Cerebellar nuclear complex (tissue), 1 donor: ENCODE measurements around the gene SRD5A1.

Experiments used
- DNase-seq, 2 experiments: peaks; one replicate each; lab custom pipeline; 2025; lab: John Stamatoyannopoulos, UW

SRD5A1 gene

GRCh38 chr5:6632888-6633468, at the start of gene SRD5A1, which contains the start of gene NSUN2:
TSS of gene SRD5A1 (plus strand) at chr5:6633440. CDS start at chr5:6633577, 137 bp downstream.
TSS of gene NSUN2 (minus strand) at chr5:6633044. CDS start at chr5:6632979, 65 bp downstream.
- peak; percentile 50 to 82 for DNase-seq

GRCh38 chr5:6584101-6584645, 49.1 kb upstream of the SRD5A1 start:
- no peak for DNase-seq

- no peak for DNase-seq
Measured at GRCh38 chr5:6584727-6585126, 48.5 kb upstream of the SRD5A1 start.

DNA sequence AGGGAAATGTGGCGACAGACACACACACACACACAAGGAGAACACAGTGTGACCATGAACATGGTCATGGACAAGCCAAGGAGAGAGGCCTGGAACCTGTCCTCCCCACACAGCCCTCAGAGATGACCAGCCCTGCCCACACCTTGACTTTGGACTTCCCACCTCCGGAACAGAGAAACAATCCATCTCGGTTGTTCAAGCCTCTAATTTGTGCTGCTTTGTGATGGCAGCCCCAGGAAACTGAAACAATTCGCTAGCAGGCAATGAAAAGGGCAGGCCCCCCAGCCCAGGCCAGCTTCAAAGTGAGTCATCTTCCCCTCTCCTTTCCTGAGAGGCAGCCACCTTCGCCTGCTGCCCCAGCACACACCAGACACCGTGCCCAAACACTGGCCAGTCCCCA, 48.1 kb upstream of the SRD5A1 start:
- DNase-seq: no peak

DNA sequence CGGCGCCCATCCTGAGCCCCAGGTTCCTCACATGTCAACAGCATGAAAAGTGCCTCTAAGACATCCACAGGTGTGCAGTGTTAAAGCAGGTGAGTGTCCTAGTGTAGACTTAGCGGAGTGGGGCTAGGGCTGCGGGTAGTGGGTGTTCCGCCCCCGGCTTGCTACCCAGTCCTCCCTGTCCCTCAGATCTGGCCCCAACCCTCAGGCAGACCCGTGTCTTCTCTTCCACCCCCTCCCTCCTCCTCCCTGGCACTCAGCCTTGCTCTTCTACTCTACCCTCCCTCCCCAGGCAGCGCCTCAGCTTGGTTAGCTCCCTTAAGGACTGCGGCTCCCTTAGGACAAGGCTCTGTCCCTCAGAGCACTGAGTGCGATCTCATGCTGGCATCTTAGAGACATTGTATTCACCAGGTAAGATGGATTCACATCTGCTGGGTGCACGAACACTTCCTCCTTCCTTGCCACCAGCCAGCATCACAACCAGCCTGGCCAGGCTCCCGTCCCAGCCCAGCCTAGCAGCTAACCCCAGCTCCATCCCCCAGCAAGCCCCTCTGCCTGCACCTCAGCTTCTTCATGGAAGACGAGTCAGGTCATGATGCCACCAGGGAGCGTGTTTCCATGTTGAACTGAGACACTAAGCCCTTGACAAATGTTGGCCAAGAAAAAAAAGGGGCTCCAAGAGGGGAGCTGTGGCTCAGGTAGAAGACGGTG, 47.1 kb upstream of the SRD5A1 start:
- no peak for DNase-seq

DNA sequence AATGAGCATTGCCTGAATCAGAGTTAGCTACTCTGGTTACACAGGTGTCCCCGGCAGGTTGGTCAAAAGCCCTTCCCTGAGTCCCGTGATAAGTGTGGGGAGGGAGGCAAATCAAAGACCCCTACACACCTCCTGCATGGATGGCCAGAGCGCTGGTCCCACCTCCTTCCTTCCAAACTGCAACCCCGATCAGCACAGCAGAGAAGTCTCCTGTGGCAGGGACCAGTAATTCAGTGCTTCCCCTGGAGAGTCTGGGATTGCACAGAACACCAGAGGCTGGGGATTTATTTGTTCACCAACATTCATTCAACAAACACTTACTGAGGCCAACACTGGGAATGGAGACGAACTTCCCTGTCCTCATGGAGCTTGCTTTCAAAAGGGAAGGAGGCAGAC, 46.6 kb upstream of the SRD5A1 start:
- DNase-seq: no peak

DNA sequence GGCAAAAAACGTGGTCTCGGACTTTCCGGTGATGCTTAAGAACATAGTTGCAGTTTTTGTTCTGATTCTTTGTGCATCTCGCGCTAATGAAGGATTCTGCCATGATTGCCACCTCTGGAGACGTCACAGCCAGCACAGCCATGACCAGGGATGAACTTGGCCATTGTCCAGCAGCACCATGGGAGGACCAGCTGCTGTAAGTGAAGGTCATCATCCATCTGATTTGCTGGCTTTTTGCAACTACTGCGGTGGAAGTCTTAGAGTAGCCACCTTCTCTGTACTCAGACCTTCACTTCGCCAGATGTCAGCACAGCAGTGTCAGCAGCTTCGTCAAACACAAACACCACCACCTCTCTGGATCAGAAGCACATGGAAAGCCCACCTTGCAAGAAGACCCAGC, 46.1 kb upstream of the SRD5A1 start:
- no peak for DNase-seq

DNA sequence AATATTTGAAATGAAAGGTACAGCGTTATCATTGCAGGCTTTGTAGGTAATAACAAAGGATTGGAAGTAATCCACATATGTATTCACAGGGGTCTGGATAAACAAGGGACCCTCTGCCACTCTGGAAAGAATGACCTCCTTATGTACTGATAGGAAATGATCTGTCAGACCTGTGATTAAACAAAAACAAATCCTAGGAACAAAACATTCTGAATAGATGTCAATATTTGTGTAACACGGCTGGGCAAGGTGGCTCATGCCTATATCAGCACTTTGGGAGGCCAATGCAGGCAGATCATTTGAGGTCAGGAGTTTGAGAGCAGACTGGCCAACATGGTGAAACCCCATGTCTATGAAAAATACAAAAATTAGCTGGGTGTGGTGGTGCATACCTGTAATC, 42.7 kb upstream of the SRD5A1 start:
- no peak for DNase-seq

GRCh38 chr5:6591671-6592288, 41.5 kb upstream of the SRD5A1 start:
- no peak for DNase-seq

- DNase-seq: no peak
Measured at GRCh38 chr5:6592601-6593000, 40.6 kb upstream of the SRD5A1 start.

DNA sequence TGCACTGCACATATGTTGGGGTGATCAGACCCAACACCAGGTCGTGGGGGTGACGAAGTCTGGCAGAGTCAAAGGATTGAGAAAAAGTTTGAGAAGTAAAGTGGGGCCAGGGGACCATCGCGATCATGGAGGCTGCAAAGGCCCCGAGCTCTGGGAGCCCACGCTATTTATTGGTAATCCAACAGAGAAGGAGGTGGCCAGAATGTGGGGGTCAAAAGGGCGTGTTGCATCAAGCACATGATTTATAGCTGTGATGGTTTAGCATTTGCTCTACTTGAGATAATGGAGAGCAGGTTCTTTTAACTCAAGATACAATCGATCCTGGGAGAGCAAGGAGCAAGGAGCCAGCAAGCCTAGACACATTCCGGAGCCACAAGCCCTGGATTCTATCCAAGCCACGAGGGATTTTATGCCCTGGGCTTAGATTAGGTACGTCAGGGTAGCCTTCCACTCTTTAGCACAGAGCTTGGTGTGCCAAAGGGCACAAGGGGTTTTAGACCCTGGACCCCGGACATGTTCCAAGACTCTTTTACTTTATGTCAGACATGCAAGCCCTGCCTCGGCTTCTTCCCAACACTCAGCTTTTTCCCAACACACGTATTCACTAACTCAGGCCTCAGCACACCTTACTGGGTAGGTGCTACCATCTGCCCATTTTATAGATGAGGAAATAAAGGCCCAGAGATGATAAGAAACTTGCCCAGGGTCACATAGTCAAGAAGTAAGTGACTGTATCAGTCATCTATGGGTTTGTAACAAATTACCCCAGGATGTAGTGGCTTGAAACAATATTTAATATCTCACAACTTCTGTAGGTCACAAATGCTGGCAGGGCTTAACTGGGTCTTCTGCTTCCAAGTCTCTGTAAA, 39.9 kb upstream of the SRD5A1 start:
- DNase-seq: no peak

DNA sequence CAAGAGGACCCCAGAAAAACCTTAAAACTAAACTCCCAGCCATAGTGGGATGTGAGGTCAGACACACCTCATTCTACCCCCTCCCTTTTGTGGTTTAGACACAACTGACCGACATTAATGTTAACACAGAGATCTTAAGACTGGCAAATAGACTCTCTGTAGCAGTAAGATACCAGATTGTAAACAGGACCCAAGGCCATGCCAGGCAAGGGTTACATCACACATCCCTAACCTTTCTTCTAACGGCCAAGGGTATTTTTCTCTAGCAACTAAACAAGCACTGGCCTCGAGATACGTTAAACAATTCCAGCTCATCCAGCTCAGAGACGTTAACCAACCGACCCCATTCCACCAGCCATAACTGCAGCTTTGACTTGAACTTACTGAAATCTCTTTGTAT, 39.2 kb upstream of the SRD5A1 start:
- no peak for DNase-seq

DNA sequence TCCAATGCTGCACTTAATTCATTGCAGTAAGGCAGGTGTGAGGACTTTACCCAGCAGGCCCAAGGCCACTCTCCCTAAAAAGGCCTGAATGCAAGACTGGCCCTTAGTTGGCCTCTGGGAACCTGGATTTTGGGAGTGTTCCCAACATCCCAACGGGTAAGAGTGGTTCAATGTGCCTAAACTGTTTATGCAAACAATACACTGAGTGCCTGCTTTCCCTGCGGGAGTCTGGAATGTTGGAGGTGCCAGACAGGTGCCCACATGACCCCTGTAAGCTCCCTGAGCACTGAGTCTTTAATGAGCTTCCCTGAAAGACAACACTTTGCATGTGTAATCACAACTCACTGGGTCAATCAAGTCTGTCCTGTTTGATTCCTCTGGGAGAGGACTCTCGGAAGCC, 37.8 kb upstream of the SRD5A1 start:
- no peak for DNase-seq

GRCh38 chr5:6596388-6596787, 36.9 kb upstream of the SRD5A1 start:
- no peak for DNase-seq

DNA sequence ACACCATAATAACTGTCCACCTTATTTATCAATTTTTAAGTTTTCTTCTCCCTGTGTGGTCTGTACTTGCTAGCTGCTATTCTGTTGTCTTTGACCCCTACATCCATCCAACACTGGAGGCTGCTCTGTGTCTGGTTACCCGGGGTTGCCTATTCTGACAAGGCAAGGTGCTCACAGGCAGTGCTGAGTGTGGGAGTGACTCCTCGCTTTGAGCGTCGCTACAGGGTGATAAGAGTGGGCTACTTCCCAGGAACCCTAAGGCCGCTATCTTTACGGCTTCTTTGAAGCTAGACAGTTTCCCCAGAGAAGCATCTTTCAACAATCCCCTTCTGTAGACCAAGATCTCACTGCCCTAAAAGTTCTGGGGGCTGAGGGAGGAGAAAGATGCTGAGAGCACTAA, 35.7 kb upstream of the SRD5A1 start:
- DNase-seq: no peak

DNA sequence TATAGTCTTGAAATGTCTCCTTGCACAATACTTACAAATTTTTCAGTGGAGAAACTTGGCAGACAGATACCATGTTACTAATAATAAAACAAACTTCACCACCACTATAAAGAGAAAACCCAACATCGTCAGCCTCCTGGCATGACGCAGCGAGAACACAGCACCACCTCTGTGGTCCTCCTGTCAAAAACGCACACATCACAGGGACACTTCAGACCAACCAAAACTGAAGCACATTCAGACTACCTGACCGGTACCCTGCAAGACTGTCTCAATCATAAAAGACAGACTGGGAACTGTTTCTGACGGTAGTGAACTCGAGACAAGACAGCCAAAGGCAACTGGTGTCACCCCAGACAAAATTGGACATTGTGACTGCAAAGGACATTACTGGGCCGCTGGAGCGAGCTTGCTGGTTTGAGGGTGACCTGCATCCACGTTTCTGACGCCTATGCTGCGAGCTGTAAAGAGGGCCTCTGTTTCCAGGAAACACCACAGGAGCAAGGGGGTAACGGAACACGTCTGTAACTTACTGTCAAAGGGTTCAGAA, 34.8 kb upstream of the SRD5A1 start:
- no peak for DNase-seq

DNA sequence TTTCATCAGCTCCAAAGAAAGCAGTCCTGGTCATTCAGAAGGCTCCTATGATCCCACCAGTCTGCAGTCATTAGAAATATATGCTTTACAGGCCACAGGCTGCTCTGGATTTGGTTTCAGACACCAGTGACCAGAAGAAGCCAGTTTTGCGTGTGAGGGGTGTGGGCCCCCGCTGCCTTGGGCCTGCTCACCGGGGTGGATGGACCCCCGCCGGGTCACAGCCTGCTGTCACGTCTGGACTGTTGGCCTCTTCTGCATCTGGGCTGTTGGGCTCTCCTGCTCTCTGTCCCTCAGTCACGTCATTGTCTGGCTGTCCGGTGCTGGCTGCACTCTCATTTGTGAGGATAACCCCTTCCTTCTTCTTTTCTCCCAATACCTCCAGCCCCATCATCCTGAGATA, 33.5 kb upstream of the SRD5A1 start:
- no peak for DNase-seq

DNA sequence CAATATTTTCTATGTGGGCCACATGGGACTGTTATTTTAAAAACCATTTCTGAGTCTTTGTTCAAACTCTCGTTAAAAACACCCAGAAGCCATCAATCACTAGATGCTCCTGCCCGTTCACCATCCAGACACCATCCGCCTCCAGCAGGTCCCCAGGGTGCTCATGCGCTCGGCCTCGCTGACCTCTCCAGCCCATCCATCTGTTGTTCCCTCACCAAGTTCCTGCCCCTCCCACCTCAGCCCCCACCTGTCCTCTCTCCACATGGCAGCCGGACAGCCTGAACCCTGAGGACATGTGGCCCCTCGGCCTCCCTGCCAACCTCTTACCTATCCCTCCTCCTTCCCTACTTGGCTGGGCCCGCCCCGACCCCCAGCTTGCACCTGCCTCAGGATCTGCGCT, 32.0 kb upstream of the SRD5A1 start:
- DNase-seq: peak in 1 of 2 experiments; percentile 22

DNA sequence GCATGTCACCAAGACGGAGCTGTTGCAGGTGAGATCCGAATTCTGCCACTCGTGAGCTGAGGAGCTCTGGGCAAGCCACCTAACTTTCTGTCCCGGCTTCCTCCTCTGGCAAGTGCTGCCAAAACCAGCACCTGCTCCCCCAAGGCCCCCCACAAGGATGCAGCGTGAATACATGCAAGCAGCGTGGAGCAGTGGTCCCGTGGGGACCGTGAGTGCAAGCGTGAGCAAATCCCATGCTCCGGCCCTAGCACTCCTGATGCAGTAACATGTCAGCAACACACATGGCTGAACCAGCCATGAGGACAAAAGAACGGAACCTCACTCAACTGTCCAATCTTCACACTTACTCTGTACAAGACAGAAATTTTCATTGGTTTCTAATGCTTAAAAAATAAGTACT, 31.4 kb upstream of the SRD5A1 start:
- DNase-seq: no peak

GRCh38 chr5:6602441-6602840, 30.8 kb upstream of the SRD5A1 start:
- peak; percentile 6 to 63 for DNase-seq

- DNase-seq: no peak
Measured at GRCh38 chr5:6603643-6604042, 29.6 kb upstream of the SRD5A1 start.

DNA sequence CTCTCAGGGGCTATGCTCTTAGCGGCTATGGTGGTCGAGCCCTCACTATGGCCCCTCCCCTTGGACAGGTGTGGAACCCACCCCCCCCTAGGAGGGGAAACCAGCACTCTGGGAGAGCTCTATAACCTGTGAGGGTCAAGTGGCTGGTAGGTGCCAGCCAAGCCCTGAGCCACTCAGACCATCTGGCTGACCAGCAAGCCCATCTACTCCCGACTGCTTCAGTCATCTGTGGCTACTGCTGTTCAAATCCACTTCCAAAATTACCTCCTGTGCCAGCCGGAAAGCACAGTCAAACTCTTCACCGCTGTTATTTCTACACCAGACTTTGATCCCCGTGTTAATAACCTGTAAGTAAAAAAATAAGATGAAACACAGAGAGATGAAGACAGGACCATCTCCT, 28.9 kb upstream of the SRD5A1 start:
- DNase-seq: peak; percentile 39 to 64
